Measurements from ENCODE around the gene BRD7. TPM values are rescaled to one million over a fixed set of nuclear protein-coding genes. Genes with fewer than 3 reads are reported as not detected.

The BRD7 gene
- total and polyA plus RNA-seq, 2 of the 13 experiments (the other 11 are each of a cell fraction or from before 2014, with no cell fraction given), result 82.3 to 149 TPM

DNA sequence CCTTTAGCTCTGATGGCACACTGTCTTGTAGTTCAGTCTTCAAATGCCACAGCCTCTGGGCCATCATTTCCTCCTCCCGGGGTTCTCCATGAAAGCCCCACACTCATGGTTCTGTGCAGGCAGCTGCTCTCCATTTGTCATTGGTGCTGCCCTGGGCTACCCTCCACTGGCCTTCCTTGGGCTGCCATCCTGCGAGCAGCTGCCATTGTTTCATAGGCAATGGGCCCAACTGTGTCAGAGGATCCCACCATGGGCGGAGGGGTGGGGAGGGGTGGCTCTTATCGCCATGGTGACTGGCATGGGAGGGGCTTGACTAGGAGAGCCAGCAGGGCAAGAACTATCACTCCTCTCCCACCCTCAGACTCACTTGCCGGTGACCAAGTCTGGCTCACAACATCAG is 38.6 kb upstream of the BRD7 start:
- in situ Hi-C loops (cut with HindIII; ENCODE audit: extremely low pct_ligation_motif_present, low pct_unique_long_range_greater_than_20kb), result no loop called here
- Histone ChIP-seq H2AFZ (ENCODE audit: low read length) (no peak overlapping the region), H3K9ac (ENCODE audit: insufficient read depth, low read depth, low read length) (no peak overlapping the region), H3K79me2 (ENCODE audit: insufficient read depth, low read length) (no peaks in the 10 kb centered on the region), H3K4me3 (replicated peaks in 1 of 3; ENCODE audit: insufficient read depth in 1 of 3, low read depth in 2 of 3, low read length in 3 of 3) (no peak overlapping the region), H3K4me1 (ENCODE audit: insufficient read depth, low read length) (peaks cover 15% of the 10 kb centered on the region), H3K36me3 (replicated peaks in 1 of 2; ENCODE audit: control insufficient read depth in 1 of 2, insufficient read depth in 2 of 2, low read length in 2 of 2) (no peaks in the 10 kb centered on the region), H3K27ac (ENCODE audit: extremely low read length, insufficient read depth, low read length) (no peak overlapping the region), H3K9me3 (ENCODE audit: low read length) (no peaks in the 10 kb centered on the region), H3K27me3 (ENCODE audit: control insufficient read depth in 1 of 2, insufficient read depth in 2 of 2, low read length in 2 of 2) (peaks cover 0 to 19% of the 10 kb centered on the region in 2 experiments; a peak in 3 of 5 replicates), H4K20me1 (ENCODE audit: insufficient read depth, low read length) (no peaks in the 10 kb centered on the region), H3K4me2 (ENCODE audit: low read depth, low read length) (no peak overlapping the region)
- intact Hi-C loops (cut with micrococcal nuclease; ENCODE audit: unreplicated experiment), result no loop called here
- POLR2A ChIA-PET, result no interaction called here
- WGBS (ENCODE audit: low lambda C conversion rate), result 56% methylated on average over 5 of the region's 5 CpGs
- DNase-seq (ENCODE audit: low spot score) (no peak), FAIRE-seq (no peak), ATAC-seq (no peak)
- CTCF ChIA-PET (ENCODE audit: low intra/inter-chr PET ratio, low total read pairs), result no interaction called here
- TF ChIP-seq ARID2 (CRISPR knock-in tag; IDR thresholded peaks at IDR 0.05; ENCODE audit: borderline replicate concordance), result no peak
- TF ChIP-seq ZKSCAN1 (IDR thresholded peaks at IDR 0.05; ENCODE audit: low read length), result no peak
- no peak for TF ChIP-seq HCFC1 (IDR thresholded peaks at IDR 0.05; ENCODE audit: low read depth, low read length)
- TF ChIP-seq RFX3 (CRISPR knock-in tag; IDR thresholded peaks at IDR 0.05), result no peak
- no peak for TF ChIP-seq HNRNPL (IDR thresholded peaks at IDR 0.05; ENCODE audit: low read depth, low read length)
- no peak for TF ChIP-seq NR1H2 (CRISPR knock-in tag; IDR thresholded peaks at IDR 0.05; ENCODE audit: borderline replicate concordance, low read depth)
- no peak for TF ChIP-seq SUZ12 (IDR thresholded peaks at IDR 0.05; ENCODE audit: low read depth, low read length)
- TF ChIP-seq, protein P1, sequence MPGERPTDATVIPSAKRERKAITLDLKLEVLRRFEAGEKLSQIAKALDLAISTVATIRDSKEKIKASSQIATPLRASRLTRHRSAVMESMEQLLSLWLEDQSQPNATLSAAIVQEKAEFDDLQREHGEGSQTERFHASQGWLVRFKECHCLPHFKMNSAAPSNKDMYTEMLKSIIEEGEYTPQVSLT (CRISPR knock-in tag; IDR thresholded peaks at IDR 0.05; ENCODE audit: borderline replicate concordance, low read depth), result no peak
- TF ChIP-seq ISX (CRISPR knock-in tag; conservative IDR thresholded peaks at IDR 0.05), result no peak
- TF ChIP-seq, protein P2, sequence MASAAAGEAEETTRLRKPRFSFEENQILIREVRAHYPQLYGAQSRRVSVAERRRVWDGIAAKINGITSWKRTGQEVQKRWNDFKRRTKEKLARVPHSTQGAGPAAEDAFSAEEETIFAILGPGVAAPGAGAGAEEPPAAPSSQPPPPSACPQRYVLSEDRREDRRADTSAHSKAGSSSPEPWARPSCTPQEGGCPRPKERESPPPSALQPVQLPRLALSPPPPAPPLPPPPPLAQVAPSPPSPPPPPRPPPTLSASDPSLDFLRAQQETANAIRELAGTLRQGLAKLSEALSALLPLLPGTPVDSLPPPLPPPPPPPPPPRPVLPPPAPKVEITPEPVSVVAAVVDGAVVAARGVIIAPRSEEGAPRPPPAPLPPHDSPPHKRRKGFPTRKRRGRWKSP (CRISPR knock-in tag; IDR thresholded peaks at IDR 0.05), result no peak
- TF ChIP-seq, protein P3, sequence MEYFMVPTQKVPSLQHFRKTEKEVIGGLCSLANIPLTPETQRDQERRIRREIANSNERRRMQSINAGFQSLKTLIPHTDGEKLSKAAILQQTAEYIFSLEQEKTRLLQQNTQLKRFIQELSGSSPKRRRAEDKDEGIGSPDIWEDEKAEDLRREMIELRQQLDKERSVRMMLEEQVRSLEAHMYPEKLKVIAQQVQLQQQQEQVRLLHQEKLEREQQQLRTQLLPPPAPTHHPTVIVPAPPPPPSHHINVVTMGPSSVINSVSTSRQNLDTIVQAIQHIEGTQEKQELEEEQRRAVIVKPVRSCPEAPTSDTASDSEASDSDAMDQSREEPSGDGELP (IDR thresholded peaks at IDR 0.05; ENCODE audit: borderline replicate concordance, low read depth), result no peak
- no peak for TF ChIP-seq ZBTB20 (CRISPR knock-in tag; IDR thresholded peaks at IDR 0.05; ENCODE audit: borderline replicate concordance, low read depth)
- no peak for TF ChIP-seq ATF7 (IDR thresholded peaks at IDR 0.05)
- no peak for TF ChIP-seq ATF7 (CRISPR knock-in tag; IDR thresholded peaks at IDR 0.05)
- TF ChIP-seq, protein P4, sequence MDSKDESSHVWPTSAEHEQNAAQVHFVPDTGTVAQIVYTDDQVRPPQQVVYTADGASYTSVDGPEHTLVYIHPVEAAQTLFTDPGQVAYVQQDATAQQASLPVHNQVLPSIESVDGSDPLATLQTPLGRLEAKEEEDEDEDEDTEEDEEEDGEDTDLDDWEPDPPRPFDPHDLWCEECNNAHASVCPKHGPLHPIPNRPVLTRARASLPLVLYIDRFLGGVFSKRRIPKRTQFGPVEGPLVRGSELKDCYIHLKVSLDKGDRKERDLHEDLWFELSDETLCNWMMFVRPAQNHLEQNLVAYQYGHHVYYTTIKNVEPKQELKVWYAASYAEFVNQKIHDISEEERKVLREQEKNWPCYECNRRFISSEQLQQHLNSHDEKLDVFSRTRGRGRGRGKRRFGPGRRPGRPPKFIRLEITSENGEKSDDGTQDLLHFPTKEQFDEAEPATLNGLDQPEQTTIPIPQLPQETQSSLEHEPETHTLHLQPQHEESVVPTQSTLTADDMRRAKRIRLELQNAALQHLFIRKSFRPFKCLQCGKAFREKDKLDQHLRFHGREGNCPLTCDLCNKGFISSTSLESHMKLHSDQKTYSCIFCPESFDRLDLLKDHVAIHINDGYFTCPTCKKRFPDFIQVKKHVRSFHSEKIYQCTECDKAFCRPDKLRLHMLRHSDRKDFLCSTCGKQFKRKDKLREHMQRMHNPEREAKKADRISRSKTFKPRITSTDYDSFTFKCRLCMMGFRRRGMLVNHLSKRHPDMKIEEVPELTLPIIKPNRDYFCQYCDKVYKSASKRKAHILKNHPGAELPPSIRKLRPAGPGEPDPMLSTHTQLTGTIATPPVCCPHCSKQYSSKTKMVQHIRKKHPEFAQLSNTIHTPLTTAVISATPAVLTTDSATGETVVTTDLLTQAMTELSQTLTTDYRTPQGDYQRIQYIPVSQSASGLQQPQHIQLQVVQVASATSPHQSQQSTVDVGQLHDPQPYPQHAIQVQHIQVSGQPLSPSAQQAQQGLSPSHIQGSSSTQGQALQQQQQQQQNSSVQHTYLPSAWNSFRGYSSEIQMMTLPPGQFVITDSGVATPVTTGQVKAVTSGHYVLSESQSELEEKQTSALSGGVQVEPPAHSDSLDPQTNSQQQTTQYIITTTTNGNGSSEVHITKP (CRISPR knock-in tag; IDR thresholded peaks at IDR 0.05; ENCODE audit: low read depth), result no peak
- TF ChIP-seq ZNF746 (CRISPR knock-in tag; IDR thresholded peaks at IDR 0.05), result no peak
- no peak for TF ChIP-seq ZNF781 (CRISPR knock-in tag; IDR thresholded peaks at IDR 0.05; ENCODE audit: borderline replicate concordance, not compliant biosample characterization)
- no TSS peak for BruUV-seq (replicated peaks)

Data from HepG2 (cell line).